Measurements from ENCODE around the gene TK1.

TK1 gene

GRCh38 chr17:78202666-78203065, 15.8 kb upstream of the TK1 start:
- TF ChIP-seq RAD21 (IDR thresholded peaks at IDR 0.05; ENCODE audit: low read depth) (no peak), REST (IDR thresholded peaks at IDR 0.05; ENCODE audit: low read depth) (no peak), YY1 (IDR thresholded peaks at IDR 0.05; ENCODE audit: low read depth) (no peak), CREB1 (IDR thresholded peaks at IDR 0.05; ENCODE audit: low read depth) (no peak), EP300 (IDR thresholded peaks at IDR 0.05; ENCODE audit: borderline replicate concordance) (no peak), USF1 (IDR thresholded peaks at IDR 0.05) (no peak), TEAD4 (IDR thresholded peaks at IDR 0.05) (no peak), NFIC (IDR thresholded peaks at IDR 0.05) (no peak), CEBPB (IDR thresholded peaks at IDR 0.05) (no peak), FOXM1 (IDR thresholded peaks at IDR 0.05; ENCODE audit: borderline replicate concordance, low read depth) (no peak), ZBTB7A (IDR thresholded peaks at IDR 0.05; ENCODE audit: low read depth) (no peak), MAX (IDR thresholded peaks at IDR 0.05) (no peak)

GRCh38 chr17:78200451-78200850, 13.6 kb upstream of the TK1 start:
- TF ChIP-seq FOXM1 (IDR thresholded peaks at IDR 0.05; ENCODE audit: borderline replicate concordance, low read depth) (no peak), TCF12 (IDR thresholded peaks at IDR 0.05; ENCODE audit: low read depth) (no peak), EP300 (IDR thresholded peaks at IDR 0.05; ENCODE audit: borderline replicate concordance) (no peak), RAD21 (IDR thresholded peaks at IDR 0.05; ENCODE audit: low read depth) (no peak), CEBPB (IDR thresholded peaks at IDR 0.05) (no peak), TEAD4 (IDR thresholded peaks at IDR 0.05) (no peak), REST (IDR thresholded peaks at IDR 0.05; ENCODE audit: low read depth) (no peak), MAX (IDR thresholded peaks at IDR 0.05) (no peak)

- TF ChIP-seq TAF1 (IDR thresholded peaks at IDR 0.05; ENCODE audit: low read depth) (no peak), USF1 (IDR thresholded peaks at IDR 0.05) (no peak), CEBPB (IDR thresholded peaks at IDR 0.05) (no peak), NFIC (IDR thresholded peaks at IDR 0.05) (no peak), TEAD4 (IDR thresholded peaks at IDR 0.05) (no peak), RAD21 (IDR thresholded peaks at IDR 0.05; ENCODE audit: low read depth) (no peak), EP300 (IDR thresholded peaks at IDR 0.05; ENCODE audit: borderline replicate concordance) (no peak), MAX (IDR thresholded peaks at IDR 0.05) (no peak), TCF12 (IDR thresholded peaks at IDR 0.05; ENCODE audit: low read depth) (no peak), FOXM1 (IDR thresholded peaks at IDR 0.05; ENCODE audit: borderline replicate concordance, low read depth) (no peak)
Observed at GRCh38 chr17:78197147-78197832, 10.4 kb upstream of the TK1 start.

- TF ChIP-seq CEBPB (IDR thresholded peaks at IDR 0.05) = no peak
- no peak for TF ChIP-seq TAF1 (IDR thresholded peaks at IDR 0.05; ENCODE audit: low read depth)
- TF ChIP-seq TEAD4 (IDR thresholded peaks at IDR 0.05) = no peak
- no peak for TF ChIP-seq USF1 (IDR thresholded peaks at IDR 0.05)
- no peak for TF ChIP-seq RAD21 (IDR thresholded peaks at IDR 0.05; ENCODE audit: low read depth)
- TF ChIP-seq NFIC (IDR thresholded peaks at IDR 0.05) = no peak
- TF ChIP-seq CREB1 (IDR thresholded peaks at IDR 0.05; ENCODE audit: low read depth) = no peak
- no peak for TF ChIP-seq YY1 (IDR thresholded peaks at IDR 0.05; ENCODE audit: low read depth)
- no peak for TF ChIP-seq EGR1 (IDR thresholded peaks at IDR 0.05)
- TF ChIP-seq EP300 (IDR thresholded peaks at IDR 0.05; ENCODE audit: borderline replicate concordance) = no peak
- TF ChIP-seq ZBTB7A (IDR thresholded peaks at IDR 0.05; ENCODE audit: low read depth) = no peak
- no peak for TF ChIP-seq MAX (IDR thresholded peaks at IDR 0.05)
- no peak for TF ChIP-seq REST (IDR thresholded peaks at IDR 0.05; ENCODE audit: low read depth)
- TF ChIP-seq FOXM1 (IDR thresholded peaks at IDR 0.05; ENCODE audit: borderline replicate concordance, low read depth) = no peak
Observed at GRCh38 chr17:78196716-78197115, 9.9 kb upstream of the TK1 start.

All from Ishikawa (cell line).